Raji (cell line): ENCODE measurements around the gene PDIA3.
A peak's percentile ranks its signal among the peaks of the same experiment; 100 is the strongest.

Source experiments
- POLR2A ChIP-seq: IDR thresholded peaks from 2 replicates; pipeline ENCODE4 v1.6.1; 2011; ENCODE audit warnings: low read depth, low read length, control low read depth; ENCODE audit not compliant: insufficient read depth

PDIA3 gene

DNA sequence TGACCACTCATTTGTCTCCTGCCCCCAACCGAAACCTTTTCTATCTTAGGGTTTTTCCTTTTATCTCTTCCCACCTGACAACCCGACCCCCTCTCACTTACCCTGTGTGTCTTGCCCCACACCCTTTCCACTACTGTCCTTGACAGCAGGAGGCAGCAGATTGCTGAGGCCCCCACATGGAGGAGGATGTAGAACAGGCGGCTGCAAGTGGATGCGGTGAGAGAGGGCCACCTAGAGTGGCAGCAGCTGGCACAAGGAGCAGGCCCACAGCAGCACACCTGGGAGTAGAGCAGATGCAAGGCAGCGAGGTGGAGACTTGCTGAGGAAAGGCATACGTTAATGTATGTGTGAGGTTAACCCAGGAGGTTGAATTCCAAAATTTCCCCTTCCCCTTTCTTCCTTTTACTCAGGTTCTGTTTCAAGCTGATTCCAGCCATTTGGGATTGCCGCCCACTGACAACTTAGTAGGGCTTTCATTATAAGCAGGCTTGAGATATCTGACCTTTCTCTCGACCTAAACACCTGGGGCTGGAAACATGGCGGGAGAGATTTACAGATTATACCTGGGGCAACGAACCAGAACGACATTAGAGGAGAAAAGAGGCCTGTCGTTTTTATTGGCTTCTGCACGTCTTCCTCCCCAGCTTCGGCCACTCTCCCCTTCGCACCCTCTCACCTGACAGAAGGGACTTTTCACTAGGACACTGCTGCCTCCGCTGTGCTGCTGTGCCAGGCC, 53.1 kb downstream of the PDIA3 start:
- no peak for TF ChIP-seq POLR2A

DNA sequence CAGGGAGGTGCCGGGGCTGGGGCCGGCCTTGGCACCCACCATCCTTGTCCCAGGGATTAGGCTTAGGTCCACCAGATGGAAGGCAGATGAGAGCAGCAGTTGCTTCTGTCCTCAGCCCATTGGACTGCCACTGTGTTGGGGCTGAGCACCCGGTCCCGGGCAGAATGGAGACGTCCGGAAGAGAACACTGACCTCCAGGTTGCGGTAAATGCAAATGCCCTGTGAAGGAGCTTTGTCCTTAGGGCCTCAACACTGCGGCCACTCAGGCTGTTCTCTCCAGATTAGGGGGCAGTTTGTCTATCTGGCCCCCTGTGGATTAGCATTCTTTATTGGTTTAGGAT, 53.7 kb downstream of the PDIA3 start, which contains the start of gene SERINC4:
Gene SERINC4, minus strand, starts transcription at position 276 of the 341 bp plus-strand sequence. Its CDS starts 234 bp downstream, at position 42.
- no peak for TF ChIP-seq POLR2A

DNA sequence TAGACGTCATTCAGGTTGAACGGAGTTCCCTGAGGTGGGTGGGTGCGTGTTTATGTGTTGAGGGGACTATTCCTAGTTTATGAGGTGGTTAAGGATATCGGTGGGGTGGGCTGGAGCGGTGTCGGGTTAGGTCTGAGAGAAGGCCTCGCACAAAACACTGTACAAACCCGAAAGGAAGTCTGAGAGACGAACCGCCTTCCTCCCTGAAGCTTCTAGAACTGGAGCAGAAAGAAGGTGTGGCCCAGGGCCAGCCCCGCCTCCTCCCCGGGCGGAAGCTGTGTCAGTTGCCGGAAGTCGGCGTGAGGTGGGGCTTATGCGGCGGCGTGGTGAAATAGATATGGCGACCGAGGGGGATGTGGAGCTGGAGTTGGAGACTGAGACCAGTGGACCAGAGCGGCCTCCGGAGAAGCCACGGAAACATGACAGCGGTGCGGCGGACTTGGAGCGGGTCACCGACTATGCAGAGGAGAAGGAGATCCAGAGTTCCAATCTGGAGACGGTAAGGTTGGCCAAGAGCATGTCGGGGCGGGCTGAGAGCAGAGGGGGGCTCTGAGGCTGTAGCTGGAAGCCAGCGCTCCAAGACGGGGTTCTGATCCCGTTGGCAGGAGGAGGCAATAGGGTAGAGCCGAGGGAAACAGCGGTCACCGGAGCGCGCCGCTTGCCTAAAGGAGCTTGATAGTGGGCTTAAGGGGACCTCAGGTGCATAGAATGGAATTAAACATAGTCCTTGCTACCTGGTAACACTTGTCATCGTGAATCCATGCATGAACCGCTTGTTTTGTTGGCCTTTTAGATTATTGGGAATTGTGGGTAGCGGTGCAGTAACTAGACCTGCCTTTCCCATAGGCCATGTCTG, 54.3 kb downstream of the PDIA3 start, which contains the start of gene HYPK:
Gene HYPK, plus strand, starts transcription at position 314 of the 856 bp plus-strand sequence. Its CDS starts 24 bp downstream, at position 338.
- TF ChIP-seq POLR2A: peak; percentile 84

DNA sequence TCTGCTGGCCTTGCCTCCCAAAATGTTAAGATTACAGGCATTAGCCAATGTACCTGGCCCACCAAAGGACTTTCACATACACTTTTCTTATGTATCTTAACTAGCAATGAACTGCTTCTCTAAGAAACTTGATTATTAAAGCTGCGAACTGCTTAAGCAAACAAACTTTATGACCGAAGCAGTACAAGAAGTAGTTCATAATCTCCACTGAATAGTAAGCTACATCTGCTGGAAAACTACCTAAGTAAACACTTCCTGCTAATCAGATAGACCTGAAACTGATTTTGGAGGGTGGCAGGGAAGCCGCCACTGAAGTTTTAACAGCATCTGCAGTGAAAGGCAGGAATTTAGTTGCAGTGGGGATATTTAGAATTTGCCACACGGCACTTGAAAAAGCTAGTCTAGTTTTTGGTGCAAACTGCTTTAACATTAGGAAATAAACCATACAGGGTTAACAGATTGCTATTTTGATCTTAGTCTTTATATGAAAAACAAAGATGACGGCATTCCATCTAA, 62.3 kb downstream of the PDIA3 start:
- TF ChIP-seq POLR2A: no peak

DNA sequence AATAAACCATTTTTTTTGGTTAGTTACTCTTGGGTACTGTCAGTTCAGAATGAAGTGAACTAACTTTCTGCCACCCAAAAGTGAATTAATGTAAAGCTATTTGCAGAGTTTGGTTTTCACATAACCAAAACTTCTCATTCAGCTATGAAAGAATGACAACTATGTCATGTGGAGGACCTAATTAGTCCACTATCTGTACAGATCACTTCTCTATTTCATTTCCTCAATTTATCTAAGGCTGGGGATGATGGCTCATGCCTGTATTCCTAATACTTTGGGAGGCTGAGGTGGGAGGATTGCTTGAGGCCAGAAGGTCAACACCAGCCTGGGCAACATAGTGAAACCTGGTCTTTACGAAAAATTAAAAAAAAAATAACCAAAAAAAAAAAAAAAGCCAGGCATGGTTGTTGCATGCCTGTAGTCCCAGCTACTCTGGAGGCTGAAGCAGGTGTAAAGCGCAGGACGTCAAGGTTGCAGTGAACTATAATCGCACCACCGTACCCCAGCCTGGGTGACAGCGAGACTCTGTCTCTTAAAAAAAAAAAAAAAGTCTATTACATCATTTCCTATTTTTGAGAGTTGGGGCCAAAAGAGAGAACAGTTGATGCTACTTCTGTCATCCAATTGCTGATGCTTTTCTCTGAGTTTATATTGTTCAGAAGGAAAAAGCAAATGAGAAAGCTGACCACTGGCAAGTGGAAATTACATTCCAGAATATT, 62.9 kb downstream of the PDIA3 start:
- 0 out of 2 replicates have a peak, but pooled peaks have one; percentile 22 for TF ChIP-seq POLR2A

DNA sequence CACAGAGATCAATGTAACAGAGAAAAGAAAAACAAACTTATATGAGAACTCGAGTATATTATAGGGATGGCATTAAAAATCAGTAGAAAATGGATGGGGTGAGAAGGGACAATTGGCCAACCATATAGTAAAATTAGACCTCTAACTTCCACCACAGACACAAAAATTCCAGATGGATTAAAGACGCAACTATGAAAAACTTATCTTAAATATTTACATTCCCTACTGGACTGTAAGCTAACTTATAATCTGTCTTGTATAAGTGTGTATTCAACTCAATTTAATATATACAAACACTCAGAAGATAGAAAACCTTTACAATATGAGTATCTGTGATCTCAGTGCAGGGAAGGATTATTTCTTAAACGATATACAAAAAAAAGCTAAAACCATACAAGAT, 75.3 kb downstream of the PDIA3 start:
- no peak for TF ChIP-seq POLR2A
